Loucy (cell line): ENCODE measurements around the gene GRPEL1.

Source experiments
- CTCF ChIP-seq: fragments of 200-600 bp; sonication (generic); conservative IDR thresholded peaks from 2 replicates; pipeline ENCODE4 v1.5.1; 2014; ENCODE audit warnings: mild to moderate bottlenecking, antibody characterized with exemption, low read length
- EZH2phosphoT487 ChIP-seq: fragments of 200-600 bp; IDR thresholded peaks from 2 replicates; pipeline ENCODE4 v1.6.1; 2018; ENCODE audit warnings: antibody characterized with exemption, mild to moderate bottlenecking, moderate library complexity, borderline replicate concordance

- TF ChIP-seq CTCF (no peak), EZH2phosphoT487 (no peak)
Observed at GRCh38 chr4:7068883-7069282, 1.0 kb upstream of the GRPEL1 start.
